Natural killer cell (primary cell): ENCODE data around the gene PSMC5. TPM values are rescaled to one million over a fixed set of nuclear protein-coding genes. Genes with fewer than 3 reads are reported as not detected.

Source experiments
- ATAC-seq, 3 donors: fragments of 150-1000 bp in 2 of 3; fragments of 200-7000 bp in 1 of 3; cut with Tn5 transposase; 1 replicate in 1 of 3; 2 replicates in 2 of 3; pipeline ENCODE4 v1.10.0; 2021; ENCODE audit warnings: mild to moderate bottlenecking in 2 of 3, moderate library complexity in 2 of 3
- DNase-seq, 2 donors: peaks; one replicate each; pipeline versions ENCODE4 v3.0.0 to v3.0.0-alpha.2; 2013 to 2021; ENCODE audit warnings: mixed read lengths in 1 of 2
- H3K27ac ChIP-seq: one replicate; pipeline ENCODE4 v1.5.1; 2013; ENCODE audit warnings: mild to moderate bottlenecking, low read length
- H3K27me3 ChIP-seq: one replicate; pipeline ENCODE4 v1.6.1; 2013; ENCODE audit warnings: low read length; ENCODE audit not compliant: control insufficient read depth, insufficient read depth
- H3K36me3 ChIP-seq: one replicate; pipeline ENCODE4 v1.6.1; 2013; ENCODE audit warnings: low read length; ENCODE audit not compliant: control insufficient read depth, insufficient read depth
- H3K4me1 ChIP-seq: one replicate; pipeline ENCODE4 v1.6.1; 2013; ENCODE audit warnings: low read length; ENCODE audit not compliant: control insufficient read depth, insufficient read depth
- H3K4me3 ChIP-seq: one replicate; pipeline ENCODE4 v1.5.1; 2013; ENCODE audit warnings: low read length
- H3K9me3 ChIP-seq: one replicate; pipeline ENCODE4 v1.6.1; 2013; ENCODE audit warnings: low read length; ENCODE audit not compliant: control insufficient read depth, insufficient read depth
- H3K27ac Mint-ChIP-seq, 2 donors: one replicate each; pipeline ENCODE4 v1.8.0; 2022; ENCODE audit warnings: mild to moderate bottlenecking in 2 of 2, mixed read lengths in 2 of 2, moderate library complexity in 1 of 2
- H3K27me3 Mint-ChIP-seq, 2 donors: one replicate each; pipeline ENCODE4 v1.8.0; 2022; ENCODE audit warnings: low read depth in 2 of 2, mixed read lengths in 2 of 2
- H3K36me3 Mint-ChIP-seq: one replicate; pipeline ENCODE4 v1.8.0; 2022; ENCODE audit warnings: mixed read lengths
- H3K4me1 Mint-ChIP-seq, 2 donors: one replicate each; pipeline ENCODE4 v1.8.0; 2022; ENCODE audit warnings: mixed read lengths in 2 of 2
- H3K4me3 Mint-ChIP-seq: one replicate; pipeline ENCODE4 v1.8.0; 2022; ENCODE audit warnings: mild to moderate bottlenecking, moderate library complexity, mixed read lengths
- H3K9me3 Mint-ChIP-seq, 2 donors: one replicate each; pipeline ENCODE4 v1.8.0; 2022; ENCODE audit warnings: mixed read lengths in 2 of 2
- CTCF ChIP-seq: fragments of 200-600 bp; IDR thresholded peaks from one replicate; pipeline ENCODE4 v1.8.0; 2022; ENCODE audit warnings: antibody characterized with exemption
- WGBS: methylation state at CpG from one replicate; pipeline ENCODE4 v1.1.7; 2013; ENCODE audit warnings: missing lambda C conversion rate; ENCODE audit not compliant: insufficient coverage; 5-methylcytosine and 5-hydroxymethylcytosine counted together
- intact Hi-C: fragments of 100-400 bp; cut with micrococcal nuclease; formaldehyde crosslinking; loops from one replicate; pipeline ENCODE4 v1.14.2; 2022
- total RNA-seq, 4 donors: library from RNA; stranded (reverse); fragments of 120-200 nt in 1 of 4; gene quantifications; one replicate each; pipeline versions ENCODE4 v1.2.3 to v1.2.4, GENCODE V29; 2013 to 2022

Gene PSMC5
- total RNA-seq, 3 donors from 2014 or later (not counting 1 experiment from before 2014, with no cell fraction given), result 91.3 to 114 (median 100) TPM

- peaks cover 92% of the 10 kb centered on the region for H3K36me3 ChIP-seq
- Mint-ChIP-seq H3K27ac (peak overlapping the region in 1 of 2 donors; percentile 45), H3K27me3 (no peaks in the 10 kb centered on the region), H3K4me3 (no peak overlapping the region), H3K4me1 (peaks cover 8 to 20% of the 10 kb centered on the region in 2 donors), H3K36me3 (peaks cover 31% of the 10 kb centered on the region), H3K9me3 (no peaks in the 10 kb centered on the region)
- no peaks in the 10 kb centered on the region for H3K9me3 ChIP-seq
- TF ChIP-seq CTCF, result no peak
- WGBS, result 90% methylated on average over 6 of the region's 6 CpGs
- intact Hi-C loops, result no loop called here
- peaks cover 5% of the 10 kb centered on the region for H3K4me1 ChIP-seq
- no peak overlapping the region for H3K27ac ChIP-seq
- H3K4me3 ChIP-seq, result no peak overlapping the region
- DNase-seq, result no peak
- H3K27me3 ChIP-seq, result no peaks in the 10 kb centered on the region
- ATAC-seq, result no peak
Measured at GRCh38 chr17:63819131-63819530, 8.1 kb upstream of the PSMC5 start.

GRCh38 chr17:63819585-63820537 is 7.4 kb upstream of the PSMC5 start:
- no peak for TF ChIP-seq CTCF
- peak overlapping the region in 1 of 2 donors; percentile 70 for H3K27ac Mint-ChIP-seq

GRCh38 chr17:63820963-63821561 is 6.2 kb upstream of the PSMC5 start:
- ATAC-seq, result no peak
- H3K9me3 ChIP-seq, result no peaks in the 10 kb centered on the region
- H3K4me1 ChIP-seq, result peaks cover 7% of the 10 kb centered on the region
- no peak for TF ChIP-seq CTCF
- Mint-ChIP-seq H3K4me1 (peaks cover 14 to 29% of the 10 kb centered on the region in 2 donors), H3K27me3 (no peaks in the 10 kb centered on the region), H3K4me3 (no peak overlapping the region), H3K27ac (peak overlapping the region; percentile 43 to 68), H3K9me3 (no peaks in the 10 kb centered on the region), H3K36me3 (peaks cover 31% of the 10 kb centered on the region)
- no peaks in the 10 kb centered on the region for H3K27me3 ChIP-seq
- H3K4me3 ChIP-seq, result no peak overlapping the region
- intact Hi-C loops, result no loop called here
- no peak overlapping the region for H3K27ac ChIP-seq
- H3K36me3 ChIP-seq, result peaks cover 91% of the 10 kb centered on the region
- no peak for DNase-seq
- WGBS, result 92% methylated on average over 10 of the region's 10 CpGs

More at GRCh38 chr17:63819585-63820537, 7.4 kb upstream of the PSMC5 start:
- Mint-ChIP-seq H3K4me1 (peaks cover 8 to 24% of the 10 kb centered on the region in 2 donors), H3K27me3 (no peaks in the 10 kb centered on the region), H3K4me3 (no peak overlapping the region), H3K9me3 (no peaks in the 10 kb centered on the region), H3K36me3 (peaks cover 31% of the 10 kb centered on the region)
- intact Hi-C loops, result no loop called here
- DNase-seq (peak in 1 of 2 donors; percentile 37), ATAC-seq (no peak)
- peaks cover 92% of the 10 kb centered on the region for H3K36me3 ChIP-seq
- H3K4me3 ChIP-seq, result no peak overlapping the region
- WGBS, result 83% methylated on average over 21 of the region's 21 CpGs
- H3K27ac ChIP-seq, result no peak overlapping the region
- peaks cover 5% of the 10 kb centered on the region for H3K4me1 ChIP-seq
- H3K9me3 ChIP-seq, result no peaks in the 10 kb centered on the region
- no peaks in the 10 kb centered on the region for H3K27me3 ChIP-seq
